ENCODE results near the gene CFAP100. TPM values are rescaled to one million over a fixed set of nuclear protein-coding genes. Genes with fewer than 3 reads are reported as not detected.
A peak's percentile ranks its signal among the peaks of the same experiment; 100 is the strongest.

CFAP100 gene
- total RNA-seq, 2 donors from 2014 or later: not detected

DNA sequence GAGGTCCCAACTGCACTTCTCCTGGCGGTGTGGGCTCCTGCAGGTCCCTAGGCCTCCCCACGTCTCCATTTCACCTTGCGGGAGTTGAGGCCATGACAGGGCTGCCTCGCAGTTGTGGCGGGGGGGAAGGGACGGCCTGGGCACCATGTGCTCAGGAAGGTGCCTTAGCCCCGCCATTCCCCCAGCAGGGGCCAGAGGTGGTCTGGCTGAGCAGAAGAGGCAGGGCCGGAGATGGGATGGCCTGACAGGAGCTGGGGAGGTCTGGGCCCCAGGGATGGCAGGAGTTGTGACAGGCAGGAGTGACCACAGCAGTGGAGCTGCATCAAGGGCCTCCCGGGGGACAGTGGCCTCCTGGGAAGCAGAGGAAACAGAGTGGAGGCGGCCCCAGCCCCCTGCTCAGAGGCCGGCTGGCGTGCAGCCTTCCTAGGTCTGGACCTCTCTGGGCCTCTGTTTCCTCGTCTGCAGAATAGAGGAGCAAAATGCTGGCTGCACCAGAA lies 18.8 kb upstream of the CFAP100 start:
- ATAC-seq (replicated peaks in 1 of 2) (no peak), DNase-seq (no peak)
- H3K4me3 Mint-ChIP-seq: no peak overlapping the region
- H3K36me3 Mint-ChIP-seq (ENCODE audit: insufficient read depth in 2 of 2): no peaks in the 10 kb centered on the region
- no peaks in the 10 kb centered on the region for H3K4me1 Mint-ChIP-seq (ENCODE audit: low read depth)
- H3K27ac Mint-ChIP-seq: no peak overlapping the region
- H3K9me3 Mint-ChIP-seq: no peaks in the 10 kb centered on the region
- H3K27me3 Mint-ChIP-seq (ENCODE audit: low read depth): peaks cover 13% of the 10 kb centered on the region

DNA sequence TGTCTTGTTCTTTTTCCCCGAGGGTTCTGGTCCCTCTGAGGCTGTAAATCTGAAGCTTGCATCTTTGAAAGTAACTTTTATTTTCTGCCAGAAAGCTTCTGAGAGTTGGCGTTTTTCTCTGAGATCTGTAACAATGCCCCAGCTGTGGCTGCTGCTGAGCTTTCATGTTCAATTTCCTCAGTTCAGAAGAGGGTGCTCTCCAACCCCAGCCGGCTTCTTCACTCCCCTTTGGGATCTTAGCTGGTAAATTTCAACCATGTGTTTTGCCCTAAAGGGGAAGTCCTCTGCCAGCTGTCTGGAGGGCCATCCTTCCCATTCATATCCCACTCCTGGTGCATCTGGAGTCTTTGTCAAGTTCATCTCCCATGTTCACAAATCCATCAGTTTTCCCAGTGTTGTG lies 18.3 kb upstream of the CFAP100 start:
- Mint-ChIP-seq H3K27ac (no peak overlapping the region), H3K4me3 (no peak overlapping the region), H3K9me3 (no peaks in the 10 kb centered on the region), H3K4me1 (ENCODE audit: low read depth) (no peaks in the 10 kb centered on the region), H3K36me3 (ENCODE audit: insufficient read depth in 2 of 2) (no peaks in the 10 kb centered on the region), H3K27me3 (ENCODE audit: low read depth) (peaks cover 13% of the 10 kb centered on the region)
- DNase-seq: no peak
- ATAC-seq (replicated peaks in 1 of 2): no peak

DNA sequence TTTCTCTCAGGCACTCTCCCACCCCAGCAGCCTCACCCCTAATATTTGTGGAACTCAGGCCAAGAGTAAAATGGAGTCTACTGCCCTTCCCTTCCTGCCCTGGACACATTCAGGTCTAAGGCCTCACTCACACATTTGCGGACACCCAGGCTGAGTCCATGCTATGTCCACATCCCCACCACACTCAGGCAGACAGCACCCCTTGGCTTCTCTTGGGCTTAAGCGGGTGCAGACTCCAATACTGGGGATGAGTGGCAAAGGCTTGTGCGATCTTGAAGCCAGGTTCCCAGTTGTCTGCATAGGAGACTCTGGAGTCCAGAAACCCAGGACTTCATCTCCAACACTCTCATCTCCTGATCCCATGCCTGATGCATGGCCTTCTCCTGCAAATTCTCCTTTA lies 17.5 kb upstream of the CFAP100 start:
- Mint-ChIP-seq H3K36me3 (ENCODE audit: insufficient read depth in 2 of 2) (no peaks in the 10 kb centered on the region), H3K27me3 (ENCODE audit: low read depth) (peaks cover 13% of the 10 kb centered on the region)
- DNase-seq: no peak

DNA sequence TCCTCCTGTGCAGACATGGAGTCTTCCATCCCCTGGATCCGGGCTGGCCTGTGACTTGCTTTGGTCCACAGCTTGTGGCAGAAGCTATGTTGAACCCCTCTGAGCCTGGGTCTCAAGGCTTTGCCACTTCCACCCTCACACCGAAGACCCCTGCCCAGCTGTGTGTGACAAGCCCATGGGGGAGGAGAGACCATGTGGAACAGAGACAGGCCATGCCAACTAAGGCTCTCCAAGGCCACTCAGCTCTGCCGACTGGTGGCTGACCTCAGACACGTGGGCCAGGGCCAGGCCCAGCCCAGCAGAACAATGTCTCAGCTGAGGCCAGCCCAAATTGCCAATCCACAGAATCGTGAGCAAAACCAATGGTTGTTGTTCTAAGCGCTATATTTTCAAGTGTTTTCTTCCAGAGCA lies 16.4 kb upstream of the CFAP100 start:
- DNase-seq: no peak

More for the DNA sequence above, 17.5 kb upstream of the CFAP100 start:
- H3K9me3 Mint-ChIP-seq: no peaks in the 10 kb centered on the region
- no peaks in the 10 kb centered on the region for H3K4me1 Mint-ChIP-seq (ENCODE audit: low read depth)
- H3K27ac Mint-ChIP-seq: no peak overlapping the region
- H3K4me3 Mint-ChIP-seq: no peak overlapping the region
- ATAC-seq (replicated peaks in 1 of 2): no peak

DNA sequence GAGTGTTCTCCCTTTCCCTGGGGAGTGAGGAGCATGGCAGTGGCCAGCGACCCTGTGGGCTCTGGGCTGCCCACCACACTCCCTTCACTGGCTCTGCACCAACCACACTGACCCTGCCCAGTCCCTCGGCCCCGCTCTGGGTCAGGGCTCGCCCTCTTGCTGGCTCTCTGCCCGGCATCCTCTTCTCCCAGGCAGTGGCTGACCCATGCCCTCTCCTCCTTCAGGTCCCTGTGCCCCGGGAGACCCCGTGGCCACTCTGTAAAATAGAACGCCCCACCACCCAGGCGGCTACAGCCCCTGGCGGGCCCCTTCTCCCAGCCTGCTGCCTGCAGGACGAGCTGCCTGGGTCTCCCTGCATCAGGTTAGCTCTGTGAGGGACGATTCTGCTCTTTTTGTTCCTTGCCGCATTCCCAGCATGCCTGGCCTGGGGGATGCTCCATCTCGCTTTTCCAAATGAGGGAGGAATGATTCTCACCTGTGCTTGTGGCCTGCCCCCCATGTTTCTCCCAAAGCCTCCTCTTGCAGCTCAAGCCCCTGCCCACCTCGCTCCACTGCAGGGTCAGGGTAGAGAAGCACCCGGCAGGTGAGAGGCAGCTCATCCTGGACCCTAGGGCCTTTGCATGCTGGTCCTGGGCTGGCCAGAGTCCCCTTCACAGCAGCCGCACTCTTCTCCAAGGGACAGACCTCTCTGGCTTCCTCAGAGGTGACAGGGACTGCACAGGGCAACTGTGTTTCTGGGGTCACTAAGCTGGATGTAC lies 14.5 kb upstream of the CFAP100 start:
- H3K4me3 Mint-ChIP-seq: no peak overlapping the region
- no peaks in the 10 kb centered on the region for H3K36me3 Mint-ChIP-seq (ENCODE audit: insufficient read depth in 2 of 2)
- no peaks in the 10 kb centered on the region for H3K4me1 Mint-ChIP-seq (ENCODE audit: low read depth)
- peaks cover 34% of the 10 kb centered on the region for H3K27me3 Mint-ChIP-seq (ENCODE audit: low read depth)
- no peak overlapping the region for H3K27ac Mint-ChIP-seq
- DNase-seq: no peak
- no peak for ATAC-seq (replicated peaks in 1 of 2)
- peaks cover 2% of the 10 kb centered on the region in 2 donors for H3K9me3 Mint-ChIP-seq

More for the DNA sequence above, 16.4 kb upstream of the CFAP100 start:
- Mint-ChIP-seq H3K4me3 (no peak overlapping the region), H3K4me1 (ENCODE audit: low read depth) (no peaks in the 10 kb centered on the region), H3K27ac (no peak overlapping the region), H3K36me3 (ENCODE audit: insufficient read depth in 2 of 2) (no peaks in the 10 kb centered on the region), H3K9me3 (peaks cover 0 to 2% of the 10 kb centered on the region in 2 donors), H3K27me3 (ENCODE audit: low read depth) (peaks cover 18% of the 10 kb centered on the region)
- ATAC-seq (replicated peaks in 1 of 2): no peak

DNA sequence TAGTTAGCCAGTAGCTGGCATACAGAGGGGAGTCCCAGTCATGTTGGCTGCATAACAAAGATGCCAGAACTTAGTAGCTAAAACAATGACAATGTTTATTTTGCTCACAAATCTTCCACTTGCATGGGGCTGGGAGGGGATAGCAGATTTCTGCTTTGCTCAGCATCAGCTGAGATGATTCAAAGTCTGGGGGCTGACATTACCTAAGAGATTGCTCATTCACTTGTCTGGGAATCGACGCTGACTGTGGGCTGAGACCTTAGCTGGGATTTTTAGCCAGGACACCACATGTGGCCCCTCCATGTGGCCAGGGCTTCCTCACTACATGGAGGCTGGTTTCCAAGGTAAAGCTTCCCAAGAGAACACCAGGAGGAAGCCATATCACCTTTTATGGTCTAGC lies 12.7 kb upstream of the CFAP100 start:
- DNase-seq: no peak
- H3K4me3 Mint-ChIP-seq: no peak overlapping the region
- H3K9me3 Mint-ChIP-seq: peaks cover 2% of the 10 kb centered on the region in 2 donors
- H3K36me3 Mint-ChIP-seq (ENCODE audit: insufficient read depth in 2 of 2): no peaks in the 10 kb centered on the region
- H3K27ac Mint-ChIP-seq: no peak overlapping the region
- H3K27me3 Mint-ChIP-seq (ENCODE audit: low read depth): peaks cover 38% of the 10 kb centered on the region
- ATAC-seq (replicated peaks in 1 of 2): no peak
- H3K4me1 Mint-ChIP-seq (ENCODE audit: low read depth): no peaks in the 10 kb centered on the region

DNA sequence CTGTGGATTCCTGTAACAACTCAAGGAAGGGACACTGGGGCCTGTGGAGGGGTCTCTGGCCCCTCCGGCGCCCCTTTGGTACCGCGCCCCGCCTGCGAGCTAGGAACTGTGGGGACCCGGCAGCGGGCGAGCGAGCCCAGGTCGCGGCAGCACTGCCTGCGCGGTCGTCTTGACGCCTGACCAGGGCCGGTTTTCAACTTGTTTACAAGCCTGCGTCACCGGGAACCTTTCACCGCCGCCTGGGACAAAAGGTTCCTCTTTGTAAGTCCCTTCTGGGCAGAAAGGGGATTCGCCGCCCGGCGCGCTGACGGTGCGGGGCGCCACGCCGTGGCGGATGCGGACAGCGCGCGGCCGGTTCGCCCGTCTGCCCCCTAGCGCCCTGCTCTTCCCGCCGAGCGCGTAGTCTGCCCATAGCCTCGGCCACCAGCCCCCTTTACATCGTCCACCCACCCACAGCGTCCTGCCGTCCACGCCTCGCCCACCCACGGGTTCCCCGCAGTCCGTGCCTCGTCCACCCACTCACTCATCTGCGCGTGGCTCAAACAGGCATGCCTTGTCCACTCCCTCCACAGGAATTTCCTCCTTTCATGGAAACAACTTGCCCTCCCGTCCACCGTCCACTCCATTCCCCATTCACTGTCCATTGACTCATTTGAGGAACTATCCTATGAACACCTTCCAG lies 5.5 kb upstream of the CFAP100 start:
- Mint-ChIP-seq H3K4me3 (peak overlapping the region; percentile 42 to 62), H3K4me1 (ENCODE audit: low read depth) (peaks cover 5% of the 10 kb centered on the region), H3K27me3 (ENCODE audit: low read depth) (peaks cover 73% of the 10 kb centered on the region)

DNA sequence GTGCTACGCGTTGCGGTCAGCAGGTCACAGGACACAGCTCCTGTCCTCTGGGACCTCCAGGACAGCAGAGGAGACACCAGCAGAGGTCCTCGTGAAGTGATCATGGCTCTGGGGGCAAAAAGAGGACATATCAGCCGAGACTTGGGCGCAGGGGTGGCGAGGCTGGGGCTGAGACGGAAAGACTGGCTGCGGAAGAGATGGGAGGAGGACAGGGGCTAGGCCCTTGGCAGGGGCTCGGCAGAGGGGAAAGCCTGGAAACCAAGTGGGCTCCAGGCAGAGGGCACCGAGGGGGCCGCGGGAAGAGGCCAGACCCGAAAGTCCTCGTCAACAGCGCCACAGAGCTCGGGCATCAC lies 4.9 kb upstream of the CFAP100 start:
- ATAC-seq (replicated peaks in 1 of 2) (no peak), DNase-seq (no peak)
- Mint-ChIP-seq H3K4me3 (peak overlapping the region; percentile 20 to 62), H3K4me1 (ENCODE audit: low read depth) (peaks cover 5% of the 10 kb centered on the region), H3K9me3 (no peaks in the 10 kb centered on the region), H3K27ac (no peak overlapping the region), H3K27me3 (ENCODE audit: low read depth) (peaks cover 72% of the 10 kb centered on the region), H3K36me3 (ENCODE audit: insufficient read depth in 2 of 2) (no peaks in the 10 kb centered on the region)

More for the DNA sequence above, 5.5 kb upstream of the CFAP100 start:
- Mint-ChIP-seq H3K36me3 (ENCODE audit: insufficient read depth in 2 of 2) (no peaks in the 10 kb centered on the region), H3K9me3 (no peaks in the 10 kb centered on the region), H3K27ac (no peak overlapping the region)
- DNase-seq: peak; percentile 63 to 64
- ATAC-seq (replicated peaks in 1 of 2): peak; percentile 90 to 95

DNA sequence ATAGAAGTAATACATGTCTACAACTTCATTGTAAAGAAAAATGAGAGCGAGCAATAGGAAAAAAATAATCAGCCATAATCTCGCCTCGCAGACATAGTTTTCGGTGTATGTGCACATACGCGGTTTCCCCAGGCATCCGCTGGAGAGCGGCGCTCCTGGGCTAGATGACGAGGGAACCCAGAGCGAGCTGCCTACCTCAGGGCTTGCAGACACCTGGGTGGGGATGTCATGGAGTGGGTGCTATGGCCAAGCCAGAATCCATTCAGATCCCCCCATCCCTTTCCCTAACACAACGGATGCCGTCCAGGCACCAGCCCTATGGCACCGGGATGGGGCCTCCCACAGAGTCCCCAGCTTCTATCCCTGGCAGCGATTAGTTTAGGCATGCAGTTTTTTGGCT lies 4.5 kb upstream of the CFAP100 start:
- Mint-ChIP-seq H3K27me3 (ENCODE audit: low read depth) (peaks cover 70% of the 10 kb centered on the region), H3K4me1 (ENCODE audit: low read depth) (peaks cover 5% of the 10 kb centered on the region), H3K36me3 (ENCODE audit: insufficient read depth in 2 of 2) (no peaks in the 10 kb centered on the region), H3K27ac (no peak overlapping the region), H3K4me3 (no peak overlapping the region), H3K9me3 (no peaks in the 10 kb centered on the region)
- ATAC-seq (replicated peaks in 1 of 2): no peak
- no peak for DNase-seq

DNA sequence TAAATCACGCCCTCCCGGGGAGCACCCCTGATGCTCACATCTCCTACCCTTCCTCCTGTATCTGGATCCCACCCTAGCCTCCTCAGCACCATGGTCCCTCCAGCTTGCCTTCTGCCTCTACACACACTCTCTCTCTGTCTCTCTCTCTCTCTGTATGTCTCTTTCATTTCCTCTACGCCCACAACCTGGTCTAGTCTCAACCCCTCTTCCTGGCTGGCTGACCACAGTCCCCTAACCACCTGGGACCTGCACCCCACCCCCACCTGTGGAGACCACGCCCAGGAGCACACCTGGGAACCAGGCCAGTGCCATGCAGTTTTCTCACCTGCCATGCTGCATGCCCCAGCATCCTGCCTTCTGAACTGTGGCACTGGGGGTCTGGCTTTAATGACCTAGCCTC lies 4.0 kb upstream of the CFAP100 start:
- Mint-ChIP-seq H3K36me3 (ENCODE audit: insufficient read depth in 2 of 2) (no peaks in the 10 kb centered on the region), H3K4me3 (no peak overlapping the region), H3K4me1 (ENCODE audit: low read depth) (peaks cover 5% of the 10 kb centered on the region), H3K27ac (no peak overlapping the region), H3K27me3 (ENCODE audit: low read depth) (peaks cover 71% of the 10 kb centered on the region), H3K9me3 (no peaks in the 10 kb centered on the region)
- no peak for DNase-seq
- no peak for ATAC-seq (replicated peaks in 1 of 2)

DNA sequence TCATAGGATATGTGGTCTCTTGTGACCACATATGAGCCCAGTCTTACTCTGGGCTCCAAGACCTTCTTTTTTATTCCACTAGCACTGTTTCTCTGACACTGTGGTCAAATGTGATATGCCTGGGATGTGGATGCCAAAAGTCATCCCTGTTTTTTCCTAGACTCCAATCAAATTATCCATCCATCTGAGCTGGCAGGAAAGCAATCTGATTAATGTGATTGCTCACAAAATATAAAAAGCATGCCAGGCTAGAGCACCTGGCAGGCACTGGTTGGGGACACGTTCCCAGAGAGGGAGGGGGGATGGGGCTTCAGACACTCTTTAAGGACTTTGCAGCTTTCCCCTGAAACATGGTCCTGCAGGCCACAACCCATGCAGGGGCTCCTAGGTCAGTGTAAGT lies 3.1 kb upstream of the CFAP100 start:
- ATAC-seq (replicated peaks in 1 of 2): no peak
- Mint-ChIP-seq H3K4me1 (ENCODE audit: low read depth) (peaks cover 5% of the 10 kb centered on the region), H3K36me3 (ENCODE audit: insufficient read depth in 2 of 2) (no peaks in the 10 kb centered on the region), H3K27me3 (ENCODE audit: low read depth) (peaks cover 71% of the 10 kb centered on the region), H3K4me3 (no peak overlapping the region), H3K9me3 (no peaks in the 10 kb centered on the region), H3K27ac (no peak overlapping the region)
- DNase-seq: no peak

DNA sequence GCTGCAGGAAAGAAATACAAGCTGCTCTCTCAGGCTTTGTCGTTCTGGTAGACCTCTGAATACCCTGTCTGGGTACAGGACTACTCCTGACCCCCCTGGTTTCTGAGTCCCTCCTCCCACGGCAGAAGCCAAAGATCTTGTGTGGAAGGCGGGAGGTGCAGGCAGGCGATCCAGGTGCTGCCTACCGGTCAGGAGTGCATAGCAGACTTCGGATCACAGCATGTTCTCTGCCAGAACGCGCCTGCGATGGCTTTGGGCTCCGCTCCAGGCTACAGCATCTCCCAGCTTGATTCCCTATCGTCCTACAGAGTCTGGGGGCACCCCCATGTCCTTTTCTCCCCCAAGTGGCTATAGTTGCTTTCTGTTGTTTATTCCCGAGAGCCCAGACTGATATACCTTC lies 2.5 kb upstream of the CFAP100 start:
- Mint-ChIP-seq H3K36me3 (ENCODE audit: insufficient read depth in 2 of 2) (no peaks in the 10 kb centered on the region), H3K27me3 (ENCODE audit: low read depth) (peaks cover 71% of the 10 kb centered on the region), H3K27ac (no peak overlapping the region), H3K4me3 (no peak overlapping the region), H3K9me3 (no peaks in the 10 kb centered on the region), H3K4me1 (ENCODE audit: low read depth) (peaks cover 5% of the 10 kb centered on the region)
- no peak for ATAC-seq (replicated peaks in 1 of 2)
- DNase-seq: no peak

DNA sequence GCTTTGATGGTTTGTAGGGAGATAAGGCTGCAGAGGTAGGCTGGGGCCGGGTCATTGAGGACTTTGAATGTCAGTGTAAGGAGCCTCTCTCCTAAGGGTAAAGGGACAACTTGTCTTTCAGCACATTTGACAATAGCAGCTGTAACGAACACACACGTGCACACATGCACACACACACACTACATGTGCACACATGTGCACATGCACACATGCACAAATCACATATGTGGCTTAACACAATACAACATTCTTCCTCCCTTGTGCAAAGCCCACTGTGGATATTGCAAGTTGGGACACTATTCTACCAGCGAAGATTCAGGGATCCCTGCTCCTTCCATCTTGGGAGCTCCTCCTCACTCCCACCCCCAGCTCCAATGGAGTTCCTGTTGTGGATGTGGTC lies 1.1 kb upstream of the CFAP100 start:
- no peak overlapping the region for H3K27ac Mint-ChIP-seq
- H3K4me1 Mint-ChIP-seq (ENCODE audit: low read depth): peaks cover 5% of the 10 kb centered on the region
- no peak for DNase-seq
- no peaks in the 10 kb centered on the region for H3K9me3 Mint-ChIP-seq
- H3K36me3 Mint-ChIP-seq (ENCODE audit: insufficient read depth in 2 of 2): no peaks in the 10 kb centered on the region
- no peak overlapping the region for H3K4me3 Mint-ChIP-seq
- H3K27me3 Mint-ChIP-seq (ENCODE audit: low read depth): peaks cover 61% of the 10 kb centered on the region
- no peak for ATAC-seq (replicated peaks in 1 of 2)

DNA sequence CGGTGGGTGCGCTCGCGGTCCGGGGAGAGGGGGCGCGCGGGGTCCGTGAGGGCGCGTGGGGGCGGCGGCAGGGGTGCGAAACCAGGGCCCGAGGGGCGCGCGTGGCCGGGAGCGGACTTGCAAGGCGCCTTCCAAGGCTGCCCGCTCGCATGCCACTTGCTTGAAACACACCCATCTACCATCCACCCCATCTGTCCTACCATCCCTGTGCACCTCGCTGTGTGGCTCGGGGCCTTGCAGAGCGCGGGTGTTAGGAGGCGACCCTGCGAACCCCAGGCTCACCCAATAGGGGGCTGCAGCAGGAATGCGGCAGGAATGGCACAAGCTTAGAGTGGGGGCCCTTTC lies 240 bp downstream of the CFAP100 start:
- H3K27me3 Mint-ChIP-seq (ENCODE audit: low read depth): peaks cover 51% of the 10 kb centered on the region
- no peaks in the 10 kb centered on the region for H3K9me3 Mint-ChIP-seq

More for the DNA sequence above, 240 bp downstream of the CFAP100 start:
- H3K4me3 Mint-ChIP-seq: no peak overlapping the region
- DNase-seq (no peak), ATAC-seq (replicated peaks in 1 of 2) (no peak)
- H3K36me3 Mint-ChIP-seq (ENCODE audit: insufficient read depth in 2 of 2): no peaks in the 10 kb centered on the region
- no peaks in the 10 kb centered on the region for H3K4me1 Mint-ChIP-seq (ENCODE audit: low read depth)
- H3K27ac Mint-ChIP-seq: no peak overlapping the region

All from activated T-cell treated with anti-CD3 and anti-CD28 coated beads, Interleukin-2, amount 50 U/mL, for 72 hours (primary cell).